GM21576 (cell line): ENCODE data around the gene POLR3E.
A peak's percentile ranks its signal among the peaks of the same experiment; 100 is the strongest.
"Not testable (repeated sequence)": the region's sequence is repeated elsewhere in the genome, so short reads cannot be mapped to it uniquely, and the experiment has no call there.

Experiments
- ATAC-seq: cut with Tn5 transposase; IDR thresholded peaks from one replicate; pipeline ENCODE4 v1.9.1; 2021; ENCODE audit warnings: mild to moderate bottlenecking, moderate library complexity; ENCODE audit not compliant: unreplicated experiment

POLR3E gene

GRCh38 chr16:22360963-22361659 lies 63.9 kb downstream of the POLR3E start:
- no peak for ATAC-seq

GRCh38 chr16:22364241-22364640 lies 67.0 kb downstream of the POLR3E start:
- no peak for ATAC-seq

GRCh38 chr16:22366371-22366770 lies 69.2 kb downstream of the POLR3E start:
- ATAC-seq: no peak

- no peak for ATAC-seq
These were observed 69.7 kb downstream of the POLR3E start for GRCh38 chr16:22366889-22367288.

GRCh38 chr16:22368200-22368826 lies 71.1 kb downstream of the POLR3E start:
- not testable (repeated sequence) for ATAC-seq

GRCh38 chr16:22369221-22369811 lies 72.1 kb downstream of the POLR3E start:
- no peak for ATAC-seq

- ATAC-seq: no peak
These were observed 73.0 kb downstream of the POLR3E start for GRCh38 chr16:22370038-22370820.

GRCh38 chr16:22372882-22373661 lies 75.9 kb downstream of the POLR3E start:
- no peak for ATAC-seq

- ATAC-seq: peak; percentile 5
These were observed 76.6 kb downstream of the POLR3E start for GRCh38 chr16:22373662-22374310.

- ATAC-seq: peak; percentile 88
These were observed 77.3 kb downstream of the POLR3E start, which contains the start of gene CDR2 for GRCh38 chr16:22374311-22375116. Gene CDR2 (minus strand): TSS chr16:22374619. CDS start chr16:22374309, 310 bp downstream.

GRCh38 chr16:22375117-22375962 lies 78.1 kb downstream of the POLR3E start:
- ATAC-seq: no peak

- no peak for ATAC-seq
These were observed 78.9 kb downstream of the POLR3E start for GRCh38 chr16:22375963-22376640.

GRCh38 chr16:22379656-22380055 lies 82.4 kb downstream of the POLR3E start:
- no peak for ATAC-seq

GRCh38 chr16:22380529-22380928 lies 83.3 kb downstream of the POLR3E start:
- ATAC-seq: no peak

GRCh38 chr16:22381392-22381791 lies 84.2 kb downstream of the POLR3E start:
- no peak for ATAC-seq

GRCh38 chr16:22383827-22384226 lies 86.6 kb downstream of the POLR3E start:
- ATAC-seq: no peak
